Ureter (tissue), 1 donor: ENCODE results near the gene OXSR1. TPM values are rescaled to one million over a fixed set of nuclear protein-coding genes. Genes with fewer than 3 reads are reported as not detected.

ENCODE experiments used
- DNase-seq: peaks from one replicate; pipeline ENCODE4 v3.0.0-alpha.2; 2020; ENCODE audit warnings: low spot score
- total RNA-seq: library from RNA; stranded (reverse); gene quantifications from one replicate; pipeline ENCODE4 v1.2.4, GENCODE V29; 2023
- donor health status: DM: yes; HTN: yes; CAD: no.

The OXSR1 gene
- total RNA-seq, result 51.3 TPM

GRCh38 chr3:38164952-38165721 is at the start of gene OXSR1:
OXSR1 (plus strand) TSS chr3:38165537; CDS start chr3:38165877, 340 bp downstream.
- DNase-seq, result peak; percentile 99

GRCh38 chr3:38115645-38116427 is 49.5 kb upstream of the OXSR1 start:
- DNase-seq, result no peak

- no peak for DNase-seq
Observed at GRCh38 chr3:38116471-38117162, 48.7 kb upstream of the OXSR1 start.

- DNase-seq, result no peak
Observed at GRCh38 chr3:38117163-38117716, 48.1 kb upstream of the OXSR1 start.

GRCh38 chr3:38117748-38118420 is 47.5 kb upstream of the OXSR1 start:
- DNase-seq, result peak; percentile 74

- no peak for DNase-seq
Observed at GRCh38 chr3:38118421-38119247, 46.7 kb upstream of the OXSR1 start.

GRCh38 chr3:38119248-38119544 is 46.1 kb upstream of the OXSR1 start:
- no peak for DNase-seq

GRCh38 chr3:38119821-38120692 is 45.3 kb upstream of the OXSR1 start:
- no peak for DNase-seq

- DNase-seq, result no peak
Observed at GRCh38 chr3:38120693-38121450, 44.5 kb upstream of the OXSR1 start.

GRCh38 chr3:38121451-38121831 is 43.9 kb upstream of the OXSR1 start:
- no peak for DNase-seq

GRCh38 chr3:38121832-38122461 is 43.4 kb upstream of the OXSR1 start:
- DNase-seq, result peak; percentile 40

GRCh38 chr3:38122712-38123290 is 42.5 kb upstream of the OXSR1 start:
- DNase-seq, result peak; percentile 28

GRCh38 chr3:38124324-38125122 is 40.8 kb upstream of the OXSR1 start:
- DNase-seq, result no peak

- peak; percentile 19 for DNase-seq
Observed at GRCh38 chr3:38125305-38126120, 39.8 kb upstream of the OXSR1 start.

GRCh38 chr3:38126121-38126892 is 39.0 kb upstream of the OXSR1 start:
- peak; percentile 22 for DNase-seq
